Measurements from ENCODE around the gene HS6ST2. TPM values are rescaled to one million over a fixed set of nuclear protein-coding genes. Genes with fewer than 3 reads are reported as not detected.
A peak's percentile ranks its signal among the peaks of the same experiment; 100 is the strongest.
"Not testable (repeated sequence)": the region's sequence is repeated elsewhere in the genome, so short reads cannot be mapped to it uniquely, and the experiment has no call there.

The HS6ST2 gene
- total RNA-seq, 1 donor from 2014 or later, result 43.2 TPM

- Histone ChIP-seq H3K36me3 (no peaks in the 10 kb centered on the region), H3K9ac (no peak overlapping the region), H4K20me1 (ENCODE audit: low read depth) (peaks cover 10% of the 10 kb centered on the region), H3K27ac (no peak overlapping the region), H3F3A (ENCODE audit: low read depth) (no peaks in the 10 kb centered on the region), H3K79me2 (ENCODE audit: low read depth) (peaks cover 13% of the 10 kb centered on the region), H3K27me3 (peaks cover 29% of the 10 kb centered on the region), H3K4me1 (peaks cover 16% of the 10 kb centered on the region), H3K4me3 (no peak overlapping the region), H2AFZ (replicated peaks) (no peak overlapping the region), H3K9me3 (ENCODE audit: low read depth) (no peaks in the 10 kb centered on the region), H3K4me2 (no peak overlapping the region)
- Mint-ChIP-seq H3K9me3 (no peaks in the 10 kb centered on the region), H3K36me3 (peaks cover 6% of the 10 kb centered on the region), H3K27me3 (ENCODE audit: insufficient read depth, low read depth) (peaks cover 13% of the 10 kb centered on the region), H3K4me3 (no peak overlapping the region), H3K4me1 (peaks cover 16% of the 10 kb centered on the region), H3K27ac (no peak overlapping the region)
- peak; percentile 13 for DNase-seq (ENCODE audit: low spot score)
- TF ChIP-seq, protein P1, sequence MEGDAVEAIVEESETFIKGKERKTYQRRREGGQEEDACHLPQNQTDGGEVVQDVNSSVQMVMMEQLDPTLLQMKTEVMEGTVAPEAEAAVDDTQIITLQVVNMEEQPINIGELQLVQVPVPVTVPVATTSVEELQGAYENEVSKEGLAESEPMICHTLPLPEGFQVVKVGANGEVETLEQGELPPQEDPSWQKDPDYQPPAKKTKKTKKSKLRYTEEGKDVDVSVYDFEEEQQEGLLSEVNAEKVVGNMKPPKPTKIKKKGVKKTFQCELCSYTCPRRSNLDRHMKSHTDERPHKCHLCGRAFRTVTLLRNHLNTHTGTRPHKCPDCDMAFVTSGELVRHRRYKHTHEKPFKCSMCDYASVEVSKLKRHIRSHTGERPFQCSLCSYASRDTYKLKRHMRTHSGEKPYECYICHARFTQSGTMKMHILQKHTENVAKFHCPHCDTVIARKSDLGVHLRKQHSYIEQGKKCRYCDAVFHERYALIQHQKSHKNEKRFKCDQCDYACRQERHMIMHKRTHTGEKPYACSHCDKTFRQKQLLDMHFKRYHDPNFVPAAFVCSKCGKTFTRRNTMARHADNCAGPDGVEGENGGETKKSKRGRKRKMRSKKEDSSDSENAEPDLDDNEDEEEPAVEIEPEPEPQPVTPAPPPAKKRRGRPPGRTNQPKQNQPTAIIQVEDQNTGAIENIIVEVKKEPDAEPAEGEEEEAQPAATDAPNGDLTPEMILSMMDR (IDR thresholded peaks at IDR 0.05), result no peak
- TF ChIP-seq EZH2 (IDR thresholded peaks at IDR 0.05), result no peak
- TF ChIP-seq EZH2phosphoT487 (IDR thresholded peaks at IDR 0.05), result no peak
Measured at GRCh38 chrX:132953354-132953753, 5.1 kb downstream of the HS6ST2 start.

DNA sequence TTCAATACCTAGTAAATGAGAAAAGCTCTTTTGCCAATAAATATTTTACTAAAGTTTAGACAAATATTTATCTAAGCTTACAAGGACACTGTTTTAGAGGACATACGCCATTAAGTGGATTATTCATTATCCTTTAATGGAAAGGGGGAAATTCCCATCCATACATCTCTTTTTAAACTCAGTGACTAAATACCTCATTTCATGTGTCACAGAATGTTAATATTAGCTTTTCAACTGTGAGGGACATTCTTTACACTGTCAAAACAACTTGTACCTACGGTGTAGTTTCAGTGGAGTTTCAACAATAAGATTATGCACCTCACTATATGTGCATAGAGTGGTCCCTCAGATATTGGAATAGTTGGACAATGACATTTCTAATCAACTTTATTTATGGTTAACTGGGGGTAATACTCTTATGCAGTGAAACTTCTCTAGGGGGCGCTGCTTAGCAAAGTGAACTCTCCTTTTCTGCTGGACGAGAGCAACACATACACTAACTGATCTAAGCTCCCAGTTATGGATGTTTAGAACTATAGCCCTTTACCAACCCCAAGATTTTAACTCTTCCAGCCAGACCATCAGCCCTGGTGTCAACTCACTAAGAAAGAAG is 9.7 kb downstream of the HS6ST2 start:
- H3K4me1 Mint-ChIP-seq, result peaks cover 6% of the 10 kb centered on the region
- peaks cover 13% of the 10 kb centered on the region for H3K36me3 Mint-ChIP-seq

GRCh38 chrX:132945055-132945599 is 13.3 kb downstream of the HS6ST2 start:
- not testable (repeated sequence) for H3K4me3 Mint-ChIP-seq; H3K9me3 ChIP-seq (ENCODE audit: low read depth); H3K79me2 ChIP-seq (ENCODE audit: low read depth); H3K27ac ChIP-seq; H3K27me3 ChIP-seq; H4K20me1 ChIP-seq (ENCODE audit: low read depth); H3K4me3 ChIP-seq; H3K4me1 ChIP-seq; H2AFZ ChIP-seq (replicated peaks); H3K4me2 ChIP-seq; H3K36me3 ChIP-seq; H3K27me3 Mint-ChIP-seq (ENCODE audit: insufficient read depth, low read depth); H3K9ac ChIP-seq; DNase-seq (ENCODE audit: low spot score); H3K36me3 Mint-ChIP-seq; H3F3A ChIP-seq (ENCODE audit: low read depth); H3K27ac Mint-ChIP-seq
- H3K9me3 Mint-ChIP-seq, result peaks cover 12% of the 10 kb centered on the region
- peaks cover 10% of the 10 kb centered on the region for H3K4me1 Mint-ChIP-seq

More for the DNA sequence above, 9.7 kb downstream of the HS6ST2 start:
- Histone ChIP-seq H3K4me1 (peaks cover 9% of the 10 kb centered on the region), H3K27ac (no peak overlapping the region), H3K27me3 (no peaks in the 10 kb centered on the region), H3K79me2 (ENCODE audit: low read depth) (peaks cover 3% of the 10 kb centered on the region), H3K4me2 (no peak overlapping the region), H3K4me3 (no peak overlapping the region), H2AFZ (replicated peaks) (no peak overlapping the region), H3K36me3 (no peaks in the 10 kb centered on the region), H3F3A (ENCODE audit: low read depth) (no peaks in the 10 kb centered on the region), H3K9me3 (ENCODE audit: low read depth) (no peaks in the 10 kb centered on the region), H3K9ac (no peak overlapping the region), H4K20me1 (ENCODE audit: low read depth) (peaks cover 5% of the 10 kb centered on the region)
- peak; percentile 51 for DNase-seq (ENCODE audit: low spot score)
- H3K9me3 Mint-ChIP-seq, result peaks cover 12% of the 10 kb centered on the region
- no peak for TF ChIP-seq EZH2 (IDR thresholded peaks at IDR 0.05)
- TF ChIP-seq, protein P1 (IDR thresholded peaks at IDR 0.05), result peak; percentile 64
- no peak for TF ChIP-seq EZH2phosphoT487 (IDR thresholded peaks at IDR 0.05)
- no peak overlapping the region for H3K4me3 Mint-ChIP-seq
- peaks cover 3% of the 10 kb centered on the region for H3K27me3 Mint-ChIP-seq (ENCODE audit: insufficient read depth, low read depth)
- no peak overlapping the region for H3K27ac Mint-ChIP-seq

DNA sequence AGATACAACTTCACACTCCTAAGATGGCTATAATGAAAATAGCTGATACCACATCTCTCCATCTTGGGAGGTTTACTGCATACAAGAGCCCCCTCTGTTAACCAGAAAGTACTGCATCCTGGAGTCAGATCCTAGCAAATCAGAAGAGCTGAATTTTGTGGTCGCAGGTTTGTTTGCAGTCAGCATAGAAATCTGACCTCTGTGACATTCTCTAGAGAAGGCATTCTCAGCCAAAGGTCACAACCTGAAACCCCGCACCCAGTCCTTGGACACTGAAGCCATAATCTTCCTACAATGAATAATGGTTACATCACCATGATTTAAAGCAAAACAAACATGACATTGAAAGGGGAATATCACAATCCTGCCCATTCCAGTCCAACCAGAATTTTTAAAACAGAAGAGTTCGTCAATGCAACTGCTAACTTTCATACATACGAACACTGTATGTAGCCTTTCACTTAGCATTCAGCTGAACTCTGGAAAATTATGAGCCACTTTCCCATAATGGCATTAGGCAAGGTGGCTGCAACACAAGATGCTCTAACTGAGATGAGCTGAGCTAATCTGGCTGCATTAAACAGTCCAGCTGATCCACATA is 17.6 kb downstream of the HS6ST2 start:
- Mint-ChIP-seq H3K27ac (no peak overlapping the region), H3K4me3 (no peak overlapping the region), H3K27me3 (ENCODE audit: insufficient read depth, low read depth) (no peaks in the 10 kb centered on the region), H3K36me3 (peaks cover 5% of the 10 kb centered on the region), H3K9me3 (peaks cover 11% of the 10 kb centered on the region), H3K4me1 (peaks cover 10% of the 10 kb centered on the region)
- H3K27me3 ChIP-seq, result no peaks in the 10 kb centered on the region
- no peak for TF ChIP-seq EZH2phosphoT487 (IDR thresholded peaks at IDR 0.05)
- TF ChIP-seq, protein P1 (IDR thresholded peaks at IDR 0.05), result peak; percentile 40
- no peak overlapping the region for H3K4me3 ChIP-seq
- peaks cover 2% of the 10 kb centered on the region for H3F3A ChIP-seq (ENCODE audit: low read depth)
- no peak overlapping the region for H2AFZ ChIP-seq (replicated peaks)
- peaks cover 8% of the 10 kb centered on the region for H3K4me1 ChIP-seq
- peaks cover 17% of the 10 kb centered on the region for H3K79me2 ChIP-seq (ENCODE audit: low read depth)
- no peak overlapping the region for H3K9ac ChIP-seq
- no peak overlapping the region for H3K4me2 ChIP-seq
- no peaks in the 10 kb centered on the region for H3K9me3 ChIP-seq (ENCODE audit: low read depth)
- H3K27ac ChIP-seq, result no peak overlapping the region
- peak; percentile 21 for DNase-seq (ENCODE audit: low spot score)
- H4K20me1 ChIP-seq (ENCODE audit: low read depth), result no peaks in the 10 kb centered on the region
- no peaks in the 10 kb centered on the region for H3K36me3 ChIP-seq

All from neural progenitor cell (in vitro differentiated cells).